ENCODE results near the gene GRHL3.

The GRHL3 gene

GRCh38 chr1:24293392-24294227 is 25.5 kb upstream of the GRHL3 start:
- DNase-seq: no peak

GRCh38 chr1:24294228-24294672 is 24.9 kb upstream of the GRHL3 start:
- no peak for DNase-seq

- no peak for DNase-seq
These were observed 24.3 kb upstream of the GRHL3 start for GRCh38 chr1:24294716-24295371.

- DNase-seq: no peak
These were observed 23.6 kb upstream of the GRHL3 start for GRCh38 chr1:24295535-24295934.

GRCh38 chr1:24297187-24297851 is 21.8 kb upstream of the GRHL3 start:
- DNase-seq: no peak

GRCh38 chr1:24297852-24298232 is 21.3 kb upstream of the GRHL3 start:
- no peak for DNase-seq

- no peak for DNase-seq
These were observed 20.6 kb upstream of the GRHL3 start for GRCh38 chr1:24298606-24299005.

GRCh38 chr1:24299901-24300300 is 19.3 kb upstream of the GRHL3 start:
- no peak for DNase-seq

GRCh38 chr1:24300971-24301784 is 18.0 kb upstream of the GRHL3 start:
- no peak for DNase-seq

GRCh38 chr1:24301785-24302175 is 17.4 kb upstream of the GRHL3 start:
- DNase-seq: no peak

GRCh38 chr1:24302209-24302611 is 16.9 kb upstream of the GRHL3 start:
- DNase-seq: no peak

- no peak for DNase-seq
These were observed 15.6 kb upstream of the GRHL3 start for GRCh38 chr1:24303600-24303999.

- no peak for DNase-seq
These were observed 14.4 kb upstream of the GRHL3 start for GRCh38 chr1:24304763-24305162.

GRCh38 chr1:24308365-24309015 is 10.7 kb upstream of the GRHL3 start:
- no peak for DNase-seq

- no peak for DNase-seq
These were observed 9.2 kb upstream of the GRHL3 start for GRCh38 chr1:24309762-24310485.

- DNase-seq: no peak
These were observed 7.9 kb upstream of the GRHL3 start for GRCh38 chr1:24311234-24311633.

- DNase-seq: no peak
These were observed 7.4 kb upstream of the GRHL3 start for GRCh38 chr1:24311741-24312140.

- DNase-seq: no peak
These were observed 3.8 kb upstream of the GRHL3 start for GRCh38 chr1:24315391-24315790.

- no peak for DNase-seq
These were observed 2.5 kb upstream of the GRHL3 start for GRCh38 chr1:24316645-24317044.

- DNase-seq: no peak
These were observed 2.1 kb upstream of the GRHL3 start for GRCh38 chr1:24317081-24317480.

GRCh38 chr1:24317956-24318614 is 1.1 kb upstream of the GRHL3 start:
- DNase-seq: no peak
